Keratinocyte (primary cell): ENCODE measurements around the gene SH3PXD2A. TPM values are rescaled to one million over a fixed set of nuclear protein-coding genes. Genes with fewer than 3 reads are reported as not detected.

Experiments used
- DNase-seq: peaks from one replicate; pipeline ENCODE4 v3.0.0-alpha.2; 2011; ENCODE audit warnings: low read depth, missing footprints, low spot score
- FAIRE-seq: peaks from 2 replicates; lab custom pipeline; 2011; peaks lifted over from hg19 to GRCh38; lab: Jason Lieb, UNC
- H2AFZ ChIP-seq: 2 replicates; pipeline ENCODE4 v1.6.0; 2012; ENCODE audit warnings: low read length, control low read depth, inconsistent platforms; ENCODE audit not compliant: control insufficient read depth
- H3K27ac ChIP-seq: 2 replicates; pipeline ENCODE4 v1.5.1; 2011; ENCODE audit warnings: low read length; ENCODE audit not compliant: control insufficient read depth, insufficient read depth
- H3K27me3 ChIP-seq: 3 replicates; pipeline ENCODE4 v1.6.0; 2011; ENCODE audit warnings: low read length; ENCODE audit not compliant: control insufficient read depth, insufficient read depth; ENCODE audit errors: extremely low read depth
- H3K36me3 ChIP-seq, 2 experiments: 2 replicates in 1 of 2; 3 replicates in 1 of 2; pipeline ENCODE4 v1.5.1; 2011; ENCODE audit warnings: low read length in 2 of 2, mild to moderate bottlenecking in 1 of 2; ENCODE audit not compliant: control insufficient read depth in 2 of 2, insufficient read depth in 2 of 2; ENCODE audit errors: extremely low read depth in 1 of 2
- H3K4me1 ChIP-seq: 3 replicates; pipeline ENCODE4 v1.5.1; 2011; ENCODE audit warnings: low read length; ENCODE audit not compliant: control insufficient read depth, insufficient read depth; ENCODE audit errors: extremely low read depth
- H3K4me2 ChIP-seq: 3 replicates; pipeline ENCODE4 v1.6.0; 2011; ENCODE audit warnings: low read depth, low read length; ENCODE audit not compliant: control insufficient read depth, insufficient read depth; ENCODE audit errors: extremely low read depth
- H3K4me3 ChIP-seq, 3 experiments: fragments of 200-600 bp in 1 of 3; sonication (generic) in 1 of 3; 2 replicates in 2 of 3; 3 replicates in 1 of 3; pipeline ENCODE4 v1.5.1; 2011 to 2016; ENCODE audit warnings: low read length in 3 of 3, mild to moderate bottlenecking in 3 of 3, control low read depth in 2 of 3, inconsistent platforms in 1 of 3, low read depth in 1 of 3, mixed read lengths in 1 of 3, mixed run types in 1 of 3, moderate library complexity in 1 of 3; ENCODE audit not compliant: control insufficient read depth in 2 of 3, insufficient read depth in 2 of 3; ENCODE audit errors: extremely low read depth in 1 of 3
- H3K79me2 ChIP-seq: 2 replicates; pipeline ENCODE4 v1.6.0; 2012; ENCODE audit warnings: low read length; ENCODE audit not compliant: control insufficient read depth, insufficient read depth
- H3K9ac ChIP-seq: 3 replicates; pipeline ENCODE4 v1.6.0; 2011; ENCODE audit warnings: low read length; ENCODE audit not compliant: control insufficient read depth, insufficient read depth; ENCODE audit errors: extremely low read depth
- H3K9me1 ChIP-seq: 3 replicates; pipeline ENCODE4 v1.6.0; 2011; ENCODE audit warnings: low read length; ENCODE audit not compliant: control insufficient read depth, insufficient read depth; ENCODE audit errors: extremely low read depth
- H3K9me3 ChIP-seq: 2 replicates; pipeline ENCODE4 v1.5.1; 2012; ENCODE audit warnings: low read depth, low read length; ENCODE audit not compliant: control insufficient read depth
- H4K20me1 ChIP-seq: 3 replicates; pipeline ENCODE4 v1.6.0; 2011; ENCODE audit warnings: low read length; ENCODE audit not compliant: control insufficient read depth, insufficient read depth; ENCODE audit errors: extremely low read depth
- CTCF ChIP-seq, 3 experiments: IDR thresholded peaks in 1 of 3; conservative IDR thresholded peaks in 1 of 3; optimal IDR thresholded peaks in 1 of 3; 2 replicates in 2 of 3; 3 replicates in 1 of 3; pipeline versions ENCODE3 to v1.5.1; 2011; ENCODE audit warnings: low read length in 3 of 3, mild to moderate bottlenecking in 3 of 3, moderate library complexity in 2 of 3, control low read depth in 1 of 3, inconsistent platforms in 1 of 3; ENCODE audit not compliant: insufficient read depth in 2 of 3; ENCODE audit errors: extremely low read depth in 1 of 3
- EZH2 ChIP-seq: IDR thresholded peaks from one replicate; pipeline ENCODE4 v1.6.1; 2012; ENCODE audit warnings: inconsistent platforms, mild to moderate bottlenecking, low read length, moderate library complexity
- dilution Hi-C: fragments of 300-500 bp; cut with MboI; formaldehyde crosslinking; loops from one replicate; pipeline ENCODE4 v1.7.0; 2020; ENCODE audit warnings: low sequenced_read_pairs; ENCODE audit not compliant: extremely low pct_ligation_motif_present
- polyA plus RNA-seq, 5 experiments: library from polyadenylated mRNA; depleted of rRNA in 3 of 5; stranded (reverse) in 3 of 5; stranded (forward) in 1 of 5; unstranded in 1 of 5; fragments of >200 nt; gene quantifications; 1 replicate in 1 of 5; 2 replicates in 3 of 5; 3 replicates in 1 of 5; pipeline versions ENCODE4 v1.2.1 to v1.2.3, GENCODE V29; 2011 to 2012; ENCODE audit warnings: missing spikeins in 2 of 5, low read depth in 1 of 5, low replicate concordance in 1 of 5

SH3PXD2A gene
- polyA plus RNA-seq, 1 donor (not counting 4 experiments of a cell fraction or from before 2014, with no cell fraction given): 33.9 TPM

DNA sequence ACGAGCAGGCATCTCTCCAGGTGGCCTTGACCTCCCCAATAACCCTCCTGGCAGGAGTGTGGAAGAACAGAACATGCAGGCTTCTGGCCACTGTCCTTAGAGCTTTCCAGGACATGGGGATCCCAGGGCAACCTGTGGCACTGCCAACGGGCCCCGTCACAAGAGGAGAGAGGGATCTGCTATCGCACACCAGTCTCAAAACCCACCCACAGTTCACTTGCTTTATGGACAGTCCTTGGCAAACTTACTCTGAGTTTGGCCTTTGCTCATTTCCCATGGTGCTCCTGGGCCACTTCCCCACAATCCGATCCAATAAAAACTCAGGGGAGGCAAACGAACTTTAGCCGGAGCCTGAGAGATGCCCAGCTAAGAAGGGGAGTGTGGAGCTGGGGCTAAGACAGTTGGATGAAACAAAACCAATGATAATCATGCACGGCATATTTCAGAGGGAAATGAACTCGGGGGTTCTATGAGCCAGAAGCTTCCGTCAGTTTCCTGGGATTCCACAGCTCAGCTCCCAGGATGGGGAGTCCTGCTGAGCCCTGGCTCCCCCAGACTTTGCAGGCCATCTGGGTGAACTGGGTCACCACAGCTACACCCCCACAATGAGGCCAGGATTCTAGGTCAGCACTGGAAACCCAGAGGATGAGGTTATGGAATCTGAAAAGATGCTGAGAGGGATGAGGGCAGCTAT lies 203.4 kb downstream of the SH3PXD2A start:
- Histone ChIP-seq H3K4me3 (no peak overlapping the region), H3K27ac (no peak overlapping the region), H3K36me3 (peaks cover 40 to 58% of the 10 kb centered on the region in 2 experiments), H3K27me3 (no peaks in the 10 kb centered on the region), H3K4me2 (no peak overlapping the region), H3K9me1 (peaks cover 8% of the 10 kb centered on the region), H3K9ac (no peak overlapping the region), H3K79me2 (peaks cover 83% of the 10 kb centered on the region), H4K20me1 (peaks cover 45% of the 10 kb centered on the region), H3K4me1 (peaks cover 14% of the 10 kb centered on the region), H2AFZ (no peak overlapping the region), H3K9me3 (no peaks in the 10 kb centered on the region)
- DNase-seq (no peak), FAIRE-seq (no peak)
- dilution Hi-C loops: no loop called here
- TF ChIP-seq EZH2: no peak
- TF ChIP-seq CTCF (optimal IDR thresholded peaks at IDR 0.05 in 1 of 3, IDR thresholded peaks at IDR 0.05 in 1 of 3, conservative IDR thresholded peaks at IDR 0.05 in 1 of 3; ENCODE audit: extremely low read depth in 1 of 3, insufficient read depth in 2 of 3, low read length in 3 of 3): no peak

DNA sequence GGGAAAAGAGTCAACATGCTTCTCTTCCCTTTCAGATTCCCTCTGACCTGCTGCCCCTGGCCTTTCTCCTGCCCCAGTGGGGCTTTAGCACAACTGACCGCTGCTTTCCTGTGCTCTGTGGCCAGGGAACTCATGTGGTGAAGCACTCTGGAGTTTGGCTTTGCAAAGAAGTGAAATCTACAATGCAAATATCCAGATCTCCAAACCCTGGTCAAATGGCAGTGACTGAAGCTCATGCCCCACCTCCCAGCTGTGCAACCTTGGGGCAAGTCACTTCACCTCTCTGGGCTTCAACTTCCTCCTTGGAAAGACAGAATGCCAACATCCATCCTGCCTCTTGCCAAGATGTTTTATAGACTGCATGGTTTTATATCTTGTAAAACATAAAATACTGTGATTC lies 204.0 kb downstream of the SH3PXD2A start:
- Histone ChIP-seq H3K9me1 (peaks cover 8% of the 10 kb centered on the region), H3K79me2 (peaks cover 82% of the 10 kb centered on the region), H3K4me2 (no peak overlapping the region), H3K4me1 (peaks cover 17% of the 10 kb centered on the region), H3K9me3 (no peaks in the 10 kb centered on the region), H3K27ac (no peak overlapping the region), H3K4me3 (no peak overlapping the region), H3K9ac (no peak overlapping the region), H4K20me1 (peaks cover 45% of the 10 kb centered on the region), H3K27me3 (no peaks in the 10 kb centered on the region), H3K36me3 (peaks cover 45 to 60% of the 10 kb centered on the region in 2 experiments), H2AFZ (no peak overlapping the region)
- FAIRE-seq: no peak
- dilution Hi-C loops: no loop called here
- no peak for DNase-seq
- no peak for TF ChIP-seq EZH2
- TF ChIP-seq CTCF (optimal IDR thresholded peaks at IDR 0.05 in 1 of 3, IDR thresholded peaks at IDR 0.05 in 1 of 3, conservative IDR thresholded peaks at IDR 0.05 in 1 of 3; ENCODE audit: extremely low read depth in 1 of 3, insufficient read depth in 2 of 3, low read length in 3 of 3): no peak
